ENCODE results near the gene GMDS. TPM values are rescaled to one million over a fixed set of nuclear protein-coding genes. Genes with fewer than 3 reads are reported as not detected.

GMDS gene
- total RNA-seq, 1 donor from 2014 or later = 34.0 TPM

DNA sequence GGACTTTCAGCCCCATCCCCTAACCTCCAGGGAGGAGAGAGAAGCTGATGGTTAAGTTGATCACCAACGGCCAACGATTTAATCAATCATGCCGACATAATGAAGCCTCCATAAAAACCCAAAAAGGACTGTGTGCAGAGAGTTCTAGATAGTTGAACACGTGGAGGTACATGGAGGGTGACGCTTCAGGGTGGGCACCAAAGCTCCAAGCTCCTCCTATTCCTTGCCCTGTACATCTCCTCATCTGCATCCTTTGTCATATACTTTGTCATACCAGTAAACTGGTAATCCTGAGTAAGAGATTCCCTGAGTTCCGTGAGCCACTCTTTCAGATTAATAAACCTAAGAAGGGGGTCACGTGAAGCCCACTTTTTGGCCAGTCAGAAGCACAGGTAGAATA lies 3.7 kb upstream of the GMDS start:
- TF ChIP-seq, protein P1, sequence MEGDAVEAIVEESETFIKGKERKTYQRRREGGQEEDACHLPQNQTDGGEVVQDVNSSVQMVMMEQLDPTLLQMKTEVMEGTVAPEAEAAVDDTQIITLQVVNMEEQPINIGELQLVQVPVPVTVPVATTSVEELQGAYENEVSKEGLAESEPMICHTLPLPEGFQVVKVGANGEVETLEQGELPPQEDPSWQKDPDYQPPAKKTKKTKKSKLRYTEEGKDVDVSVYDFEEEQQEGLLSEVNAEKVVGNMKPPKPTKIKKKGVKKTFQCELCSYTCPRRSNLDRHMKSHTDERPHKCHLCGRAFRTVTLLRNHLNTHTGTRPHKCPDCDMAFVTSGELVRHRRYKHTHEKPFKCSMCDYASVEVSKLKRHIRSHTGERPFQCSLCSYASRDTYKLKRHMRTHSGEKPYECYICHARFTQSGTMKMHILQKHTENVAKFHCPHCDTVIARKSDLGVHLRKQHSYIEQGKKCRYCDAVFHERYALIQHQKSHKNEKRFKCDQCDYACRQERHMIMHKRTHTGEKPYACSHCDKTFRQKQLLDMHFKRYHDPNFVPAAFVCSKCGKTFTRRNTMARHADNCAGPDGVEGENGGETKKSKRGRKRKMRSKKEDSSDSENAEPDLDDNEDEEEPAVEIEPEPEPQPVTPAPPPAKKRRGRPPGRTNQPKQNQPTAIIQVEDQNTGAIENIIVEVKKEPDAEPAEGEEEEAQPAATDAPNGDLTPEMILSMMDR (IDR thresholded peaks at IDR 0.05) = no peak
- H3K4me1 Mint-ChIP-seq (ENCODE audit: low read depth) = peaks cover 15% of the 10 kb centered on the region
- no peaks in the 10 kb centered on the region for H3K27me3 Mint-ChIP-seq (ENCODE audit: low read depth)
- H3K4me3 Mint-ChIP-seq (ENCODE audit: unreplicated experiment) = no peak overlapping the region
- no peak overlapping the region for H3K27ac Mint-ChIP-seq (ENCODE audit: unreplicated experiment)
- H3K9me3 Mint-ChIP-seq (ENCODE audit: low read depth) = no peaks in the 10 kb centered on the region
- no peak for DNase-seq (ENCODE audit: low spot score)
- H3K36me3 Mint-ChIP-seq (ENCODE audit: low read depth) = peaks cover 7% of the 10 kb centered on the region

DNA sequence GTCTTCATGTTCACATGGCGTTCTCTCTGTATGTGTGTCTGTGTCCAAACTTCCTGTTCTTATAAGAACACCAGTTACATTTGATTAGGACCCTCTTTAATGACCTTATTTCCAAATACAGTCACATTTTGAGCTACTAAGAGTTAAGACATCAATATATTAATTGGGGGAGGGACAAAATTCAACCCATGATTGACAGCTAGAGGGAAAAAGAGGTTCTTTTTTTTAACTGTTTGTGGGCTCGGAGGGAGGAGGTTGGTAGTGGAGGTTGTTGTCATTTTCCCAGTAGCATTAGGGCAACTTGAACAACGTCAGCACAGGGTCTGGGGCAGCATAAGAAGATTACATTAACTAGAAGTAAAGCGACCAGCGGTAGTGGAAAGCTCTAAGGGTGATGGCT lies 2.3 kb upstream of the GMDS start:
- Mint-ChIP-seq H3K4me1 (ENCODE audit: low read depth) (peaks cover 19% of the 10 kb centered on the region), H3K36me3 (ENCODE audit: low read depth) (peaks cover 5% of the 10 kb centered on the region), H3K9me3 (ENCODE audit: low read depth) (no peaks in the 10 kb centered on the region), H3K27ac (ENCODE audit: unreplicated experiment) (no peak overlapping the region), H3K4me3 (ENCODE audit: unreplicated experiment) (no peak overlapping the region), H3K27me3 (ENCODE audit: low read depth) (no peaks in the 10 kb centered on the region)
- no peak for DNase-seq (ENCODE audit: low spot score)
- TF ChIP-seq, protein P1 (IDR thresholded peaks at IDR 0.05) = no peak

DNA sequence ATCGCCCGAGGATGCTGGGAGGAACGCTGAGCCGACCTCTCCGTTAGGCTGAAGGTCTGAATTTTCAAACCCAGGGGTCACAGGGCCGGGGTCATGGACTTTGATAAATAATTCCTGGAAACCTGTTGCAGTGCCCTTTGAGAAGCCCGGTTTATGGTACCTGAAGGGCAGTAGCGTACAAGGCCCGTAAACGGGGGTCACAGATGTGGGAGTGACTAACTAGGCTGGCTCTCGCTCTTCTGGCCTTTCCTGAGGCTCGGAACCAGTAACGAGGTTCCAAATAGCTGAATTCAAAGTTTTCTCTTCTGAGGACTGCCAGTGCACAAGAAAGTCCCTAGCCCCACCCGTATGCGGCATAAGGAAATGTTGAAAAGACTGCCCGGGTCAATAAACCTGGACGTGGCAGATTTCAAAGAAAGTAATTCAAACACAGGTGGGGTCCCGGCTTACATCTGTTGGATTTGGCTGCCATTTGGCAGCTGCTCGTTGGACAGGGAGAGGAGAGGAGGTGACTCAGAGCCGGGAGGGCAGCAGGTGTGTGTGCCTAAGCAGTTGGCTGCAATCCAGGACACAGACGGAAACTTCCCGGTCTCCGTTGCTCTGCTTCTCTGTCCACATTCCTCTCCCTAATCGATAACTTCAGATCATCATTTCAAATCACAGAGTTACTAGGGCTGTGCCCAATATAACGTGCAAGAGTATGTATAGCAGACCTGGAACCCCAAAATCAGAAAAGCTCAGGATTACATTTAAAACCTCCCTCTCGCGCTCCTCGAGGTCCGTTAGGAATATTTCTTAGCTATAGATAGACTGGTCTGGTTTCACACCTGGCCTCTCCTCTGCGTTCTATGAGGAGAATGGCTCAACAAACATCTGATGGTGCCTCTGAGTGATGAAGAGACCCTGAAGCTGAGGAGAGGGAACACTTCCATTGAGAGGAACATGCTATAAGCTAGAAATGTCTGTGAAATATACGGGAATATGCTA lies 765 bp upstream of the GMDS start:
- Mint-ChIP-seq H3K9me3 (ENCODE audit: low read depth) (no peaks in the 10 kb centered on the region), H3K27me3 (ENCODE audit: low read depth) (no peaks in the 10 kb centered on the region), H3K27ac (ENCODE audit: unreplicated experiment) (peak overlapping the region; percentile 93), H3K4me1 (ENCODE audit: low read depth) (peaks cover 19% of the 10 kb centered on the region), H3K4me3 (ENCODE audit: unreplicated experiment) (peak overlapping the region; percentile 89), H3K36me3 (ENCODE audit: low read depth) (peaks cover 4% of the 10 kb centered on the region)
- TF ChIP-seq, protein P1 (IDR thresholded peaks at IDR 0.05) = no peak
- DNase-seq (ENCODE audit: low spot score) = no peak

DNA sequence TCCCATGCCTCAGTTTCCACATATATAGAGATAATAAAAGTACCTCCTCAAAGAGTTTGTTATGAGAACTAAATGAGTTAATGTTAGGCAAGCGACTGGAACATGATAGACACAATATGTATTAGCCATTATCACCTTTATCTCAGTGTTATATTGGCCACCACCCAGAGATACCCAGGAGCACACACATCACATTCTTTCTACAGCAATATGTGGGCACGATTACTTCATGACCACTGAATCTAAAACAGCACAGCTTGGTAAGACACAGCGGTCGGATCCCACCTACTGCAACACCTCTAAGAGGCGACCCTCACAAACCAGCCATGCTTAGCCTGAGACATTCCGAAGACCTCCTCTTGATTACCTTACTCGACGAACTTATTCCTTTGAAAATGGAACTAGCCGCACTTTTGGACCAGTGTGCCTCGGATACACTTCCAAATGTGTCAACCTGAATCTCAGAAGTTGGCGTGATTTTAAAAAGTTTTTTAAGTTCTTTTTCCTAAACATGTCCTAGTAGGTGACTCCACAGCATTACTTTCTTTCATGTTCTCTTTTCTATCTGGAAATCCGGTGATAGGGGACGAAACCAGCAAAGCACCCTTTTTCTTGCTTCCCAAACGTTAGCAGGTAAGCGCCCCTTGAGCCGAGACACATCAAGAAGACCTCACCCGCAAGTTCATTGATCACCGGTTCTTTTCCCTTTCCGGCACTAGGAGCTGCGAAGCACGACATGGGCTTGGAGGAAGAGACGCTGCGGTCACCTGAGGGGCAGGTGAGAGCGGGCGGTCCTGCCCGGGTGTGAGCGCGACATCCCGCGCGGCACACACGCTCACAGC lies 923 bp downstream of the GMDS start:
- Mint-ChIP-seq H3K27me3 (ENCODE audit: low read depth) (no peaks in the 10 kb centered on the region), H3K9me3 (ENCODE audit: low read depth) (no peaks in the 10 kb centered on the region), H3K27ac (ENCODE audit: unreplicated experiment) (peak overlapping the region; percentile 74), H3K4me3 (ENCODE audit: unreplicated experiment) (peak overlapping the region; percentile 86), H3K4me1 (ENCODE audit: low read depth) (peaks cover 19% of the 10 kb centered on the region), H3K36me3 (ENCODE audit: low read depth) (peaks cover 4% of the 10 kb centered on the region)
- DNase-seq (ENCODE audit: low spot score) = no peak
- TF ChIP-seq, protein P1 (IDR thresholded peaks at IDR 0.05) = no peak

DNA sequence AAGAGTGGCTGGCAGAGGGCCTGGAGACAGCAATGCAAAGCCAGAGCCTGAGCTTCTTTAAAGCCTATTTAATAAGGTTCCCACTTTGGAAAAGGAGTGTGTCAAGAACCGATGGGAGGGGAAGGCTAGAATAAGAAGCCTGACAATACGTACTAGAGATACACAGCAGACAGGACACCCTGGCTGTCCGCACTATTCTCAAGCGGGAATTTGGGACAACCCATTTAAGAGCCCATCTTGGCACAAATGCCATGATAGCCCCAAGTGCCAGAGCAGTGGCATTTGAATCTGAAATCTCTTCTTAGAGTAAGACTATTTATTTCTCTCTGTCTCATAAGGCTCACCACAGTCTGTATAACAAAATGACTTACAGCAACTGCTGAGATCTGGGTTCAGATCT lies 3.1 kb downstream of the GMDS start:
- H3K27me3 Mint-ChIP-seq (ENCODE audit: low read depth) = no peaks in the 10 kb centered on the region
- H3K4me3 Mint-ChIP-seq (ENCODE audit: unreplicated experiment) = no peak overlapping the region
- no peak for DNase-seq (ENCODE audit: low spot score)
- no peak overlapping the region for H3K27ac Mint-ChIP-seq (ENCODE audit: unreplicated experiment)
- TF ChIP-seq, protein P1 (IDR thresholded peaks at IDR 0.05) = no peak
- no peaks in the 10 kb centered on the region for H3K9me3 Mint-ChIP-seq (ENCODE audit: low read depth)
- H3K36me3 Mint-ChIP-seq (ENCODE audit: low read depth) = no peaks in the 10 kb centered on the region
- H3K4me1 Mint-ChIP-seq (ENCODE audit: low read depth) = peaks cover 24% of the 10 kb centered on the region
